Astrocyte of the cerebellum (primary cell): ENCODE measurements around the gene RANGRF.

Source experiments
- DNase-seq: peaks from one replicate; pipeline ENCODE4 v3.0.0-alpha.2; 2011; ENCODE audit warnings: low read depth
- H3K4me3 ChIP-seq: 2 replicates; pipeline ENCODE4 v1.5.1; 2011; ENCODE audit warnings: mild to moderate bottlenecking, low read depth, low read length, moderate library complexity
- in situ Hi-C: cut with HindIII; loops from 2 replicates; pipeline ENCODE4 v1.10.0; 2017; ENCODE audit warnings: low sequenced_read_pairs
- TF ChIP-seq, protein P1 (sequence below): IDR thresholded peaks from 2 replicates; pipeline ENCODE4 v1.5.1; 2012; ENCODE audit warnings: low read length, low read depth, moderate library complexity, mild to moderate bottlenecking; ENCODE audit errors: missing control alignments

RANGRF gene

GRCh38 chr17:8339540-8339939 is 51.1 kb downstream of the RANGRF start, which contains the start of gene ODF4:
Gene ODF4 (plus strand): TSS chr17:8339840. CDS start chr17:8340052, 212 bp downstream.
- no peak for DNase-seq
- H3K4me3 ChIP-seq, result no peak within 1 kb of the TSS
- TF ChIP-seq, protein P1, sequence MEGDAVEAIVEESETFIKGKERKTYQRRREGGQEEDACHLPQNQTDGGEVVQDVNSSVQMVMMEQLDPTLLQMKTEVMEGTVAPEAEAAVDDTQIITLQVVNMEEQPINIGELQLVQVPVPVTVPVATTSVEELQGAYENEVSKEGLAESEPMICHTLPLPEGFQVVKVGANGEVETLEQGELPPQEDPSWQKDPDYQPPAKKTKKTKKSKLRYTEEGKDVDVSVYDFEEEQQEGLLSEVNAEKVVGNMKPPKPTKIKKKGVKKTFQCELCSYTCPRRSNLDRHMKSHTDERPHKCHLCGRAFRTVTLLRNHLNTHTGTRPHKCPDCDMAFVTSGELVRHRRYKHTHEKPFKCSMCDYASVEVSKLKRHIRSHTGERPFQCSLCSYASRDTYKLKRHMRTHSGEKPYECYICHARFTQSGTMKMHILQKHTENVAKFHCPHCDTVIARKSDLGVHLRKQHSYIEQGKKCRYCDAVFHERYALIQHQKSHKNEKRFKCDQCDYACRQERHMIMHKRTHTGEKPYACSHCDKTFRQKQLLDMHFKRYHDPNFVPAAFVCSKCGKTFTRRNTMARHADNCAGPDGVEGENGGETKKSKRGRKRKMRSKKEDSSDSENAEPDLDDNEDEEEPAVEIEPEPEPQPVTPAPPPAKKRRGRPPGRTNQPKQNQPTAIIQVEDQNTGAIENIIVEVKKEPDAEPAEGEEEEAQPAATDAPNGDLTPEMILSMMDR, result no peak
- in situ Hi-C loops, result no loop called here
